ENCODE data around the gene WNT3.

- TF ChIP-seq CTCF (IDR thresholded peaks at IDR 0.05; ENCODE audit: low read depth, low read length, missing input control): no peak
- no peak for TF ChIP-seq GABPA (IDR thresholded peaks at IDR 0.05 in 1 of 2, conservative IDR thresholded peaks at IDR 0.05 in 1 of 2)
- TF ChIP-seq RXRA (IDR thresholded peaks at IDR 0.05): no peak
Measured at GRCh38 chr17:46759141-46759540, 59.4 kb downstream of the WNT3 start.
